ENCODE data around the gene ZFAND2B.
A peak's percentile ranks its signal among the peaks of the same experiment; 100 is the strongest.

ZFAND2B gene

DNA sequence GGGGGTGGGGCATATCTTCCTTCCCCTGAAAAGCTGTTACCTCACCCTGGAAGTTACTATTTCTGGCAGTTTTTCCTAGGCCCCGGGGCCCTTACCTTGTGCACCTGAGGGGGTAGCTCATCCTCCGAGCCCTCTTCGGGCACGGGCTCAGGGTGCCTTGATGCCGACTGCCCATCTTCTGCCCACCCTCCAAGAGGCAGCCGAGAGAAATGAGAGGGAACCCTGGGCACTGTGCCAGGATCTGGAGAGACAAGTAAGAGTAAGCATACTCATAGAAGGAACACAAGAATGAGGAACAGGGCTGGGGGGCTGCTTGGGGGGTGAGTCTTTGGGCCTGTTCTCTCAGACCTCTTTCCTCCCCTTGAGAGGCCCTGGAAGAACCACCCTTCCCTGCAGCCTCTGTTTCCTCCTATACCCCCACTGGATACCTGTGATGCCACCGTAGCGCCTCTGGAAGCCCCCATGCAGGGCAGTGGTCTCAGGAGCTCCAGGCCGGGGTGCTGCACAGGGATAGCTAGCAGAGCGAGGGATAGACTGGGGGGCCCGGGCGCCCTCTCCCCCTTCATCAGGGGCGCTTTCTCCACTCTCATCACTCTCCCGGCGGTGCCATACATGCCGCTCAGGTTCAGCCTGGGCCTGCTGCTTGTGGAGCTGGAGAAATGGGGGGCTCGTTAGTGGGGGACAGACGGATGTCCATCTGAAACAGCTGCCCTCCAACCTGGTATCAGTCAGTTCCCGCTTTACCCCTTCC is 14.2 kb downstream of the ZFAND2B start:
- no peak for DNase-seq (ENCODE audit: low read depth in 2 of 2)

DNA sequence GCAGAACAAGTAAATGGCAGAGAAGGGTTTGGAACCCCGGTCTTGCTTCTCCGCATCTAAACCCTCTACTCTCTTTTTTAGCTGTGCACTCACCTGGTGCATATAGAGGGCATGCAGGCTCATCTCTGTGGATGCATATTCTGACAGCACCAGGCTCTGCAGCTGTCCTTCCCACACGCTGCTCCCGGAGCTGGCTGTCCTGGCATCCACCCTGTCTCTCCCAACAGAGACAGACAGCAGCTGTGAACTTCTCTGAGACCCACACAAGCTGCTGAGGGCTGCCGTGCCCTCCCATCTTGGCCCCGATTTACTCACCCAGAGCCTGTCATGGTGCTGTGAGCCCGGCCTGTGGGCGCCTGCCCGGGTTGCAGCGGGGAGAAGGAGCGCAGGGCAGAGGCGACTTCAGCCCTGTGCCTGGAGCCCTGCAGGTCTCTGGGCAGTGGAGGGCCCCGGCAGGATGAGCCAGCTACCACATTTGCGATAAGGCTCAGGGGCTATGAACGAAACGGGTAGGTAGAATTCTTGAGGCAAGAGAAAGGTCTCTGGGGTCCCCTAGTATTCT is 15.5 kb downstream of the ZFAND2B start:
- no peak for DNase-seq (ENCODE audit: low read depth in 2 of 2)

DNA sequence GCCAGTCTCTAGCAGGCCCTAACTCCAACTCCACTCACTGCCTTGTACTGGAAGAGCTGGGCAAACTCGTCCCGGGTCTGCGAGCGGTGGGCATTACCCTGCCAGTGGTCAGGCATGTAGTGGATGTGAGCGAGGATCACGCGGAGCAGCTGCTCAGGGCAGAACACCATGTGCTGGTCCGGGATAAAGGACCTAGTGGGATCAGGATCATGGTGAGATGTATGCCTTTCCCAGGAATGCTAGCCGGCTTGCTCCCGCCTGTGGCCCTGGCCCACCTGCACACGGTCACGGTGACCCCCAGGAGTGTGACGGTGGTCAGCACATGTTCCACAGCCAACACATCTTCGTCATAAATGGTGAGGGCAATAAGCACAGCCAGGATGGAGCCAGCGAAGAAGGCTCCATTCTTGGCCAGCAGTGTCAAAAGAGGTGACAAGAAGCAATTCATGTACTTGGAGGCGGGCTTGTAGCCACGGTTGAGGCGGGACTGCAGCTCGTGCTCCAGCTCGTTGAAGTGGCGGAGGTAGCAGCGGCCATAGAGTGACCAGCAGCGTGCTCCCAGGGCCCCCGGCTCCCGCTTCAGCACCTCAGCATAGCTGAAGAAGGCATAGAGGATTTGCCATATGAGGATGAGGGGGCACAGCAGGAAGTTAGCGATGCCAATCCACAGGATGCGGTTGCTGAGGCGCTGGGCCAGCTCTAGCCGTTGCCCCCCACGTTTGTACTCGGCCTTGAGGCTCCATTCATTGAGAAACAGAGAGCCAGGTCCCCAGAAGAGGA is 17.4 kb downstream of the ZFAND2B start:
- no peak for DNase-seq (ENCODE audit: low read depth in 2 of 2)

DNA sequence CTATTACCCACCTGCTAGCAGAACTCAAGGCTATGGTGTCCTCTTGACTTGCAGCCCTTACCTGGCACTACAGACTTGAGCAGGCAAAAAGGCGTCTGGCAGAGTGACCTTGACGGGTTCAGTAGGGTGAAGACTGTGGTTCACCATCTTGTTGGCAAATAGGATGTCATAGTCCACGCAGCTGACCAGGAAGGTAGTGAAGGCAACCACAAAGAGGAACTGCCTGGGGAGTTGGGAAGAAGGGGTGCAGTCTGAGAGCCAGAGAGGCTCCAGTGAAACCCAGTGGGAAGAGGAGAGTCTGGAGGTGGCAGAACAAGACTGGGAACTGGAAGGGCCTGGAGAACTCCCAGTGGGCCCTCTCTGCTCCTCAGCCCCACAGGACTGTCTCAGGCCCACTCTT is 18.8 kb downstream of the ZFAND2B start:
- no peak for DNase-seq (ENCODE audit: low read depth in 2 of 2)

DNA sequence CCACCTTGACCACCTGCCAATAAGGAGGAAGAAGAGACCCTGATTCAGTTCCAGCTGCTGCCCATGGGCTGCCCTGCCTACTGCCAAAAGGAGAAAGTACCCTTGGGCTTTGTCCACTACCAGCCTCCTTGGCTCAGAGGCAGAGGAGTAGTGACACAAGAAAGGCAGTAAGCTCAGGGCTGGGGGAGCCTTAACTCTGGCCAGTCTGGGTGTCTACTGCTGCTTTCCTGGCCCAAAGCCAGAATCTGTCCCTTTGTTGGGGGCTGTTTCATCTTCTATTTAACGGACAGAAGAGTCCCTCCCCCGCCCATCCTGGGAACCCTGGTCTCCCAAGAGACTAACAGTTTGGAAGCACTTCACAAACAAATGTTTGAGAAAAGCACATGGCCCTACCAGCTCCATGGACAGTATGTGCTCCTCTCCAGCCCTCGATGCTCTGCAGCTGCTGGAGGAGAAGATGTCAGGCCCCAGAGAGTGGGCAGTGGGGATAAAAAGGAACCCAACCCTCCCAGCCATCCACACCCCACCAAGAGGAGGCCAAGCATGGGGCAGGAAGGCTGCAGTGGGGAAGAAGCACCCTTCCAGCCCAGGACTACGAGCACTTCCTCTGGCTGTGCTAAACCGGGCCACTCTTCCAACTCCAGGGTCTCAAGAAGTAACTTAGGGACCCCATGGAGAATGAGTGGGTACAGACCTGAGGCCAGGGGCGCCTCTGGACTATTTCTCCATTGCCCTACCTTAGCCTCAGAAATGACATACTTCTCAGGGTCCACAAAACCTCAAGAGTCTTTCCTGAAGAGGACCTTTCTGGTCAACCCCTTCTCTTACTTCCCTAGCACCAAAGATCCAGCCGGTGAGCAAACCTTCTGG is 21.7 kb downstream of the ZFAND2B start:
- DNase-seq (ENCODE audit: low read depth in 2 of 2) = no peak

DNA sequence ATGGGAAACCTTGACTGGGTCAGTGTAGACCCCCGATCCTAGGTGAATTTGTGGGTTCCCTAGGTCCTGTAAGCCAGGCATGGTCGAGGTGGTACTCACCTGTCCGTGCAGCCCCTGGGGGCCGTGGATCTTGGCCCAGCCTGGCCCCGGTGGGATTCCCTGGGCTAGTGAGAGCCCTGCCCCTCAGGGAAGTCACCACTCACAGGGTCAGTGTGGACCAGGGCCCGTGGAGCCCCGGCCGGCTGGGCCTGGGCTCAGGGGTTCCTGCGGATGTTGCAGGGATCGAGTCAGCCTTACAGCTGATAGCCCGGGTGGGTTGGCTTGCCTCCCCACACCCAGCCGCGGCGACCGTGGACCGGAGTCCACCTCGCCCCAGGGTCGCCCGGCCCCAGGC is 22.3 kb downstream of the ZFAND2B start:
- no peak for DNase-seq (ENCODE audit: low read depth in 2 of 2)

DNA sequence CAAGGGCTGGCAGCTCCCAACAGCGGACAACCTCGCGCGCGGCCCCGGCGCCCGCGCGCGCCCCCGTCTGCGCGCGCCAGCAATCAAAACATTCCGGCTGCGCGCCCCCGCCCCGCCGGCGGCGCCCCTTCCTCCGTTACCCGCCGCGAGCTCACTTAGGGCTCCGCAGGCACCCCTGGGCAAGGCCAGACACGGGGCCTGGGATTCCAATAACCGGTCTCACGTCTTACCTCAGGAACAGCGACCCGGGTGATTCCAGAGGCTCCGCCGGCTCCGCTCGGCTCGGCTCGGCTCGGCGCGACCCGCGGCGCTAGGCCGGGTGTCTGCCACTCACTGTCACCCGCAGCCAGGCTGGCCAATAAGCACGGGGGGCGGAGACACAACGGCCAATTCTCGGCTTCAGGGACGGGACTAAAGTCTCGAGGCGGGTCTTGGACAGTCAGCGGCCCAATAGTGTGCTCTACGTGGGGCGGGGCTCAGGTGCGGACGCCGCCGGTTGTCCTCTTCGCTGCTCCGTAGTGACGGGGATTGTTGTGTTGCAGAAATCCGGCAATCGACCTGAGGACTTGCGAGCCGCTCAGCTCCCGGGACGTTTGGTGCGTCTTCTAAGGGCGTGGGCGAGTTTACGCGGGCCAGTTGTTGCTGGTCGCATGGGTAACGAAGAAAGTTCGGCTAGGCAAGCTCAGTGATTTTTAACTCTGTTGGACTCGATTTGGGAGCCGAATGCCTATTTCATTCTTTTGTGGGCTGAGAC is 22.9 kb downstream of the ZFAND2B start, which contains the start of the genes ANKZF1 and ATG9A:
Gene ANKZF1, plus strand, starts transcription at position 502 of the 754 bp plus-strand sequence. CDS start 452 bp downstream, outside the sequence.
Gene ATG9A, minus strand, starts transcription at position 332 of the 754 bp plus-strand sequence. CDS start 1,612 bp downstream, outside the sequence.
- DNase-seq (ENCODE audit: low read depth in 2 of 2) = peak; percentile 95 to 97

DNA sequence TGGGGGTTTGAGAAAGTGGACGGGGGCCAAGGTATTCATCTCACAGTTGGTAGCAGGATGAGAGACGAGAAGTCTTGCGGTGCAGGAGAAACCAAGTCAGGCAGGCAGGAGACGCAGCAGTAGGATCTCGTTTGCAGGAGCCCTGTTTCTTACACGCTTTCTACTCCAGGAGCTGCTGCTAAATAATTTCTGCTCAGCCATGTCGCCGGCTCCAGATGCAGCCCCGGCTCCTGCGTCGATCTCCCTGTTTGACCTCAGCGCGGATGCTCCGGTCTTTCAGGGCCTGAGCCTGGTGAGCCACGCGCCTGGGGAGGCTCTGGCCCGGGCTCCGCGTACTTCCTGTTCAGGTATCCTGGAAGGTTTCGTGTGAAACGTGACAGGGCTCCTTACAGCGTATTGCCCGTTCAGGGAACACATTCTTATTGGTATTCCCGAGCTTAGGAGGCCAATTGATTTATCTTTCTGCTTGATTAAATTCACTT is 23.5 kb downstream of the ZFAND2B start:
- no peak for DNase-seq (ENCODE audit: low read depth in 2 of 2)

DNA sequence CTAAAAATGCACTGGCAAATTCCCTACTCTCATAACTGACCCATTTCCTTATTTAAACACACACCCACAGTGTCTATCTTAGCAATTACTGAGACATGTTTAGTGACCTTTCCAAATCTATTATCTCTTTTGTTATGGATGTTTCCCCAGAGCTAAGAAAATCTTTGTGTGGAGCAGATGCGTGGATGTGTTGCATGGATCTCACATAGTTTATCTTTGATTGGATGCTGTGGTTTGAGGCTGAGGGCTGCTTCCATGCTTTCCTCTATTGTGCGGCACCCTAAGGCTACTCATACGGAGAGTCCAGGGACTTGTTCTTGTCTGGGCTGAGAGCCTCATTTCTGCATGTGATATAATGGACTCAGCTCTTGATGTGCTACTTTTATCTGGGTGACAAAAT is 27.7 kb downstream of the ZFAND2B start:
- DNase-seq (ENCODE audit: low read depth in 2 of 2) = no peak

DNA sequence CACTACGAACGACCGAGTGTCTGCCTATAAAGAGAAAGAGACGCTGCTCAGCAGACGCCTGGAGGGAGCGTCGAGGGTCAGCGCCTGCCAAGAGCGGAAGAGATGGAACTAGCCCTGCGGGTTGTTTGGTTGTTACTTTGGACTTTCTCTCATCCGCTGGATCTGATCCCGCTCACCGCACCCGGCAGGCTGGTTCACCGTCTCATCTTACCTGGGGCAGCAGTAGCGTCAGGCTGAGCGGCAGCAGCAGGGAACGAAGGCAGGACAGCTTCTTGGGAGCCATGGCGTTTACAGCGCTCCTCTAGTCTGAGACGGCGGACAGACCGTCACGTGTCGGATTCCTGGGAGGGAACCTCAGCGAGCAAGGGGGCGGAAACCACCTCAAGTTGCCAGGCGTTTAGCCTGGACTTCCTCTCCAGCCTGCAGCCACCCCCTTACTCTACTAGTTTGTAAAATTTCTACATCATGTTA is 36.7 kb downstream of the ZFAND2B start:
- DNase-seq (ENCODE audit: low read depth in 2 of 2) = no peak

DNA sequence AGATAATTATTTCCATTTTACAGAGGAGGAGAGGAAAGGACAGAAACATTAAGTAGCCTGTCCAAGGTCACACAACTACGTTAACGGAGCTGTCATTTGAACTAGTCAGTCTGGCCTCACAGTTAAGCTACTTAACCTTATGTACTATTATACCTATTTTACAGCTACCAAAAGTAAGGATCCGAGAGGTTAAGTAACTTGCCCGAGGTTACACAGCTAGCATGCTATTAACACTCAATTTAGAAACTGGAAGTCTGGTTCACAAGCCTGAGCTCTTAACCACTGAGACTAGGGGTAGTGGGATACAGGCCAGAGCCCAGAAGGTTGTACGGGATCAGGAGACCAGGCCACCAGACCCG is 38.2 kb downstream of the ZFAND2B start:
- DNase-seq (ENCODE audit: low read depth in 2 of 2) = no peak

DNA sequence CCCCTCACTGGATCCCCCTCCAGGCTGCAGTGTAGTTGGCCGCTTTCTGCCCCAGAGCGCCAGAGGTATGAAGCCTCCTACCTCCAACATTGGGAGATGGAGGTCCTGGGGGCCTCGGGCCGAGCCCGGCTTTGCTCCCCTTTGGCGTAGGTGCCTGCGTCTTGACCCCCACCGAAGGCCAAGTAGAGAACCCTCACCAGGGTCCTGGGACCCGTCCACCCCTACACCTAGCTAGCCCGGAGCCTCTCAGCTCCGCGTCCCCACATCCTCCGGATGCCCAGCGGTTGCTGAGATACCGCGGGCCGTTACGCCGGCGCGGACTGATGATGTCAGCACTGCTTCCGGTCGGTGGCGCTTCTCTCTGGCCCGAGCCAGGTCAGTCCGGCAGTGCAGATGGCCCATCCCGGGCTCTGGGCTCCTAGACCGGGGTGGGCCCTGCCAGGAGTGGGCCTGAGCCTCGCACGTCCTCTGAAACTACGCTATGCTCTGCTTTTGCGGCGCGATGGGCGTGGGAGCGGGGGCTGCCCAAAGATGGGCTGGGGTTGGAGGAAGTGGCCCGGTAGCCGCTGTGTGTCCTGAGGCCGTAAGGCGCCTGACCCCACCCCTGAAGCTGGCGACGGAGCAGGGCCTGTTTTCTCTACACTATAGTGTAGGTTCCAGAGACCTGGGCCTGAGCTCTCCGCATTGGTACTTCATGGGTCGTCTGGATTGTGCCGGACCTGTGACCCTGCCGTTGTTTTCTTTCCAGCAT is 38.7 kb downstream of the ZFAND2B start, which contains the start of the genes GLB1L and STK16:
Gene GLB1L, minus strand, starts transcription at position 297 of the 751 bp plus-strand sequence. CDS start 1,871 bp downstream, outside the sequence.
Gene STK16, plus strand, starts transcription at position 332 of the 751 bp plus-strand sequence. CDS start 521 bp downstream, outside the sequence.
- DNase-seq (ENCODE audit: low read depth in 2 of 2) = peak; percentile 84 to 92

DNA sequence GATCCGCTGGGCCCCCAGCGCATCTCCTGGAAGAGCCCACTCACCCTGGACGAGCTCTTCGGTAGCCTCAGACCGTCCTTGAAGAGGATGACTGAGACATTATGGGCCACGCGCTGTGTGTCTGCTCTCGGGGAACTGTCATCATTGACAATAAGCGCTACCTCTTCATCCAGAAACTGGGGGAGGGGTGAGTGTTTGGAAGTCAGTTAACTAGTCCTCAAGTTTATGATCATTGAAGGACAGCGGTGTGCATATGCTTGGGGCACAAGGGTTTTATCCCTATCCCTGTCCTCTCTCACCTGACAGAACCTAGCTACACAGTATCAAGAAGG is 39.3 kb downstream of the ZFAND2B start:
- DNase-seq (ENCODE audit: low read depth in 2 of 2) = no peak

DNA sequence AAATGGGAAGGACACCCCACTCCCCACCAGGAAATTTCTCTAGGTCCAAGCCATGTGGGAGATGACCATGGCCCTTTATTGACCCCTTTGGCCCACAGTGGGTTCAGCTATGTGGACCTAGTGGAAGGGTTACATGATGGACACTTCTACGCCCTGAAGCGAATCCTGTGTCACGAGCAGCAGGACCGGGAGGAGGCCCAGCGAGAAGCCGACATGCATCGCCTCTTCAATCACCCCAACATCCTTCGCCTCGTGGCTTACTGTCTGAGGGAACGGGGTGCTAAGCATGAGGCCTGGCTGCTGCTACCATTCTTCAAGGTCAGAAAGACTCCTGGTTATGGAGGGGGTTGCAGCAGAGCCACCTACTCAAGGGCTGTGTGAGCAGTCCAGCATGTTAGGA is 40.0 kb downstream of the ZFAND2B start:
- DNase-seq (ENCODE audit: low read depth in 2 of 2) = no peak

DNA sequence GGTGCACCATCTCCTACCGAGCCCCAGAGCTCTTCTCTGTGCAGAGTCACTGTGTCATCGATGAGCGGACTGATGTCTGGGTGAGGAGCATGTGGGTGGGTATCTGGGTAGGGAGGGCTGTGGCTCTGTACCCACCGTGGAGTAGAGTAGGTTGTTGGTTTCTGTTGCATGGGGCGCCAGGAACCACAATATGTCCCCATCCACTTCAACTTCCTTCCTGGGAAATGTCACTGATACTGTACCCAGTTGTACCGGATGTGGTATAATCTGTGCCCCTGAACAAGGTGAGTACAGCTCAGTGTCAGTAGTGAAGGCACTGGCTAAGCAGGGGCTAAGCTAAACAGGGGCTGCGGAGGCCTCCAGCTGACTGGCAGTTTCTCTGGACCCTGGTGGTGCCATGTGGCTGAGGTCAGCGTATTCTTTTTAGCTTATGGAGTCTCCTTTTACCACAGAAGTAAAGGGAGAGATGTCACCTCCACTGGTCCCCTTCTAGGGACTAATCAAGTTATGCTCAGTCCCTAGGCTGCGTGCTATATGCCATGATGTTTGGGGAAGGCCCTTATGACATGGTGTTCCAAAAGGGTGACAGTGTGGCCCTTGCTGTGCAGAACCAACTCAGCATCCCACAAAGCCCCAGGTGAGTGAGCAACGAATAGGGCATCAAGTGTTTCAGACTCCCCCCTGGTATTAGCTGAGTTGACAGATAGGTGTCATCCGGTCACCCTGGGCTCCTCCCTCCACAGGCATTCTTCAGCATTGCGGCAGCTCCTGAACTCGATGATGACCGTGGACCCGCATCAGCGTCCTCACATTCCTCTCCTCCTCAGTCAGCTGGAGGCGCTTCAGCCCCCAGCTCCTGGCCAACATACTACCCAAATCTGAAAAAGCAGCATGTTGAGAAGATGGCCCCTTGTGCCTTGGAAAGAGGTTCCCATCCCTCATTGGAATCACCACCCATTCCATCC is 41.4 kb downstream of the ZFAND2B start:
- no peak for DNase-seq (ENCODE audit: low read depth in 2 of 2)

DNA sequence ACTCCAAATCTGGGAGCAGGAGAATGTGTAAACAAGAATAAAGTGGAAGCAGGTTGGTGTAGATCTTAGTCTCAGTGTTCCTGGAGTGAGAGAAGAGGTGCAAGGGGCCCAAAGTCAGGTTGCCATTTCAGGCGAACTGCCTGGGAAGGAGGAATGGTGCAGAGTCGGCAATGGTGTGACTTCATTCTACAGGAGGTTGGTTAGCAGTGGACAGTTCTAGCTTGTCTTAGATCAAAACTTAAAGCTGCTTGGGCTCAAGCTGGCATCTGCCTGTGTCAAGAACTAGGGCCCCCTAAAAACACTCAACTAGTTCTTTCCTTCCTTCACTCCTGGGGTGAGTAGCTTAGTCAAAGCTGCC is 42.2 kb downstream of the ZFAND2B start:
- DNase-seq (ENCODE audit: low read depth in 2 of 2) = no peak

DNA sequence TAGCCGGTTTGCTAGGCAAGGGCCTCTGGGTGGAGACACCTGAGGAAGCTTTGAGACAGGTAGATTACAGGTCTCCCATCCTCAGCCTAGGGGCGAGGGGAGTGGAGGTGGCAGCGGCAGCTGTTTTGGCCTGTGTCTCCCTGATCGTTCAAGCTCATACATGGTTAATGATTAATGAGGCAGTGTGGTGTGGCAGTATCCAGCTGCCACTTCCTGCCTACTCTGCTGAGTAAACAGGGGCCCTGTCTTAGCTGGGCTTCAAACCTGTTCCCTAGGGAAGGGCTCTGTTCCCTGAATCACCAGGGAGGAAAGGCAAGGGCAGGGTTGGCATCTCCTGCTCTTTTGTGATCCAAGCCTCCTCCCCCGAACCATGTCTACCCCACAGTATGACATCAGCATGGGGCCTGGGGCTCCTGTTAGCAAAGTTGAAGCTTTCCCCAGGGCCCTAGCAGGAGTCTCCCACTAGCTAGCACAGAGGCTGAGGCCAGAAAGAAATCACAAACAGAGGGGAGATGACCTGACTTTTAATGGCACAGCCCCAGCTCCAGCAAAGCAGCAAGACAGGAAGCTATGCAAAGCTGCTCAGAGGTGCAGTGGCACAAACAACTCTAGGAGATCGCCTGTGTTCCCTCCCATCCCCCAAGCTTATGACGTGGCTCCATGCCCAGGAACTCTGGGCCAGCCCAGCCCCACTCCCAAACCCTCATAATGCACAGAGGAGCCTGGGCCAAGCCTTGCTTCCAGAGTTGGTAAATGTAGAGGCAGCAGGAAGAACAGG is 42.8 kb downstream of the ZFAND2B start:
- no peak for DNase-seq (ENCODE audit: low read depth in 2 of 2)

Data from stimulated activated CD8-positive, alpha-beta memory T cell treated with anti-CD3 and anti-CD28 coated beads, Interleukin-2, amount 100 ng/mL, for 48 hours (primary cell).